DMS79 (cell line): ENCODE measurements around the gene CLNK.

Source experiments
- DNase-seq: peaks from one replicate; lab custom pipeline; 2025; lab: John Stamatoyannopoulos, UW

The CLNK gene

DNA sequence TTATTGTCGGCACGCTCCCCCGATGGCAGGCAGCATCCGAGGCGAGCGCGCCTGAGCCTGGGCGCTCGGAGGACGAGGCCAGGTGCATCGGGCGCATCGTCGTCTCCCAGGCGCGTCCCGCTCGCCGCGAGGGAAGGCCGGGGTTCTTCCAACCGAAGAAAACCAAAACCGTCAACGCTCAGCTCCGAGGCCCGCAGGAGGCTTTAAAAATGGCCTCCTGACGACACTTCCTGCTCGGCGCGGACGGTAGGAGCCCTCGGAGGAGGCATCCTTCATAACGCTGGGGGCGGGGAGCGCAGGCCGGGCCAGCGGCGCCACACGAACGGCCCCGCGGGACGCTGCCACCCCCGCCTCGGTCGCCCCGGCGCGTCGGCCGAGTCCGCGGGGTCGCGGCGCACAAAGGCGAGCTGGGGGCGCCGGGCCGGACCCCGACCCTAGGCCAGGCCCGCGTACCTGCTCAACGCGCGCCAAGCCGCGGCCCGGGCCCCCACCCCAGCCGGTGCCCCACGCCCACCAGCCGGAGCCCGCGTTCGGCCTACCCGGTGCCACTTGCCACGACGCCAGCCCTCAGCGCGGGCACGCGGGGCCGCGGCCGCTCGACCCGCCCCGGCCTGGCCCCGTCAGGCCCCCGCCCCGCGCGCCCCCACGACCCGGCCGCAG is 227.8 kb downstream of the CLNK start:
- DNase-seq, result no peak

DNA sequence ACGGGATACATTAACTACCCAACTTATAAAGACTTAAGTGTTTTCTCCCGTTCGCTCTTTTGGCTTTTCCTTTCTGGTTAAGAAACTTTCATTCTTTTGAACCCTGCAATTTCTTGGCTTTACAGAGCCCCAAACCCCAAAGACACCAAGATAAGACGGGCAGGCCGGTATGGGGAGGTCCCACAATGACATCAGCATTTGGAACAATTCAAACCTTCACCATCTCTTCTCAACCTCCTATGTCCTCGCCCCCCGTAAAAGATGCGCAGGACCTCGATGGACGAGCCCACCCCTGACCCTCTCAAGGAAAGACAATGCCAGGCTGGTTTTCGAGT is 228.3 kb downstream of the CLNK start:
- DNase-seq, result no peak

DNA sequence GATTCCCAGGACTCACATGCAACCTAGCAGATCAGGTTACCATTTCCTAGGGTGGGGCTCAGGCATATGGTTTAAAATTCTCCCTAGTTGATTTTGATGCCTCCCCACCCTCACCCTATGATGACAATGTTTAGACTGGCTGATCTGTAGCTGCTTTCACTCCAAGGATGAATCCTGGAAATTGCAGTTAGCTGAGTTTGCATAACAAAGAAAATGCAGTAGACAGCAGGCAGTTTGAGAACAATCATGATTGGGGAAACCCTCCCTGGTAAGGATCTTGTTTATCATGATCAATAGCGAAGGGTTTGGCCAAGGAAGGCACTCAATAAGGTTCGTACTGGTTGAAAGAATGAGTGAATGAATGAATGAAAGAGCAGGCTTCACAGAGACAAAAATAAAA is 229.4 kb downstream of the CLNK start:
- DNase-seq, result no peak

DNA sequence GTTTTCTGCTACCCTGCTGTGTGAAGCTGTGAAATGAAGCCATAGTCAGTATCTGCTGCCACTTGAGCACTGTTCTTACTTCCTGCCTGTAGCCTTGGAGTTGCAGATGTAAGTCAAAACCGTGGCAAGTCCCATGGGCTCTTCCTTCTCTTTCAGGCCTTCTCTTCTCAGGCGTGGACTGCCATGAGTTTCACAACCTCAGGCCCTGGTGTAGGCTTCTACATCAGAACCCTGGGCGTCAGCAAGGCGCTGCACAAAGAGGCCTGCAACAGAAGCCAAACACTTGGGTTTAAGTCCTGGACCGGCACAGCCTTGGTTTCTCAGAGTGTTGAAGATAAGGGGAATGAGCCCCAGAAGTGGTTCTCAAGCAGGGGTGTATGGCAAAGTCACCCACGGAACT is 229.8 kb downstream of the CLNK start:
- DNase-seq, result no peak

DNA sequence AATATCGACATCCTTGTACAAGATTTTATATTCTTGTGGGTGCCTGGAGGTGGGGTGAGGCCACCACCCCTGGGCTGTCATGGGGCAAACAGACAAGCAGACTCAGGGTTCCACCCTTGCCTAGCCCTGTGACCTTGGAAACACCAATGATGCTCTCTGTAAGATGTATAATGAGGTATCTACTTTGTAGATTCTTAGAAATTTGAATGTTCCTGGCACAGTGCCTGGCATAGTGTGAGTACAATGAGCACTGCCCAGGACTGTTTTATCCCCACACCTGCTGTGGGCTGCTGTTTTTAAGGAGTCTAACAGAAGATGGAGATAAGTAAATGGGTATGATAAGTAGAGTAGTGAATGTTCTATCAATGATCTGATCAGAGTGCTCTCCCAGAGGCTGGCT is 230.4 kb downstream of the CLNK start:
- no peak for DNase-seq

DNA sequence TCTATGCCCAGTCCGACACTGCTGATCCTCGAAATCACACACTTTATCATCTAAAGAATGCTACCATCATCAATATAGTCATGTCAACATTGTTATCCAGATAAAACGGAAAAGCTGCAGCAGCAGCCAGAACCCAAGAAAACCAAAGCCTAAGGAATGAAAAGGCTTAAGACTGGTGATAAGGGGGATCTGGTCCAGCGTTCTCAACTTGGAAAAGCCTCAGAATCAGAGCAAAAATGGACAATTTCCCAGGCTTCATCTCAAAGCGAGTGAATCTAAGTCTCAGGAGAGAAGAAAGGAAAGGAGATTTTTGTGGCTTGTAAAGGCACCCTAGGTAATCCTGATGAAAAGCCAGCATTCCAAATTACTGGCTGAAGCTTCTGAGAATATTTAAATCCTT is 235.6 kb downstream of the CLNK start:
- no peak for DNase-seq

DNA sequence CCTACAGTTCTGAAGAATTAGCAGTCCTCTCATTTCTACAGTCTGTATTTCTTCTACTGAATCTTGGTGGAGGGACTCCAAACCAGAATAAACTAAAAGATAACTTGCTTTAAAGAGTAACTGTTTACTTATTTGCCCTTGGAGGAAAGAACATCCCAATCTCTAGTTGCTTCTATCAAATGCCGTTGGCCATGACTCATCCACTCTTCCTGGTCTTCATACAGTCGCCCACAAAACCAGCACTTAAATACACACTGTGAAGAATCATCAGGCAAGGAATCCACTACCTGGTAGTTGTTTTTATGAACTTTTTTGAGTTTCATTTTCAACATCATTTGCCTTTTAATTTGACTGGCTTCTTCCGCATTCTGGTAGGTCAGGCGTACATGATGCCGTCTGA is 241.6 kb downstream of the CLNK start:
- DNase-seq, result no peak

DNA sequence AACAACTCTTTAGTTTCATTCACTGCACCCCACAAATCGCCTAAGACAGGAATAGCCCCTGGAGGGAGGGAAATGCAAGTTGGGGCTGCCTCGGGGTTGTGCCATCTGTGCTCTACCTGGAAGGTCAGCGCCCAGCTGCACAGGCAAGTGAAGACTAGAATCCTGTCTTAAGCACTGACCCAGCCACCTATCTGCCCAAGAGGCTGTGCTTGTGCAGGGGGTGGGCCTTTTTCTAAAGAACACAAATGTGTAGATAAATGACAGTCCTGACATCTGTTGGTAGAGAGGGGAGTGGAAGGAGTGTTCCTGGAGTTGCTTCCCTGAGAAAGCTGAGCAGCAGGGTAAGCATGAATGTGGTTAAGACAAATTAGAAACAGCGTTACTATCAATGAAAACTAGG is 243.1 kb downstream of the CLNK start:
- DNase-seq, result no peak

DNA sequence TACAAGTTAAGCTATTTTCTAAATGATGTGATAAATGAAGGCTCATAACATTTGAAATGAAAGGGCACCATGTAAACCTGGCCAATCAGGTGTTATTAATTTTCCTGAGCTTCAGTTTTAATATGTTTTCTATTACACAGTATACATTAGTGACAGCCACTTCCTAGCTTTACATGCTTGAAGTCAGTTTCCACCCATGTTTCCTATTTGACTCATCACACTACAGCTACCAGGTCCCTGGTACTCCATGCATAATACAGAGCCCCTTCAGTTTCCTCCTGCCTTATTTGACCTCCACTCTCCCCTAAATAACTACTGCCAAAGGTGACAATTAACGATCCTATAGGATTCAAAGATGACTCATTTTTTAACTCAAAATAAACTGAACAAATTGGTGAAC is 245.6 kb downstream of the CLNK start:
- DNase-seq, result no peak

DNA sequence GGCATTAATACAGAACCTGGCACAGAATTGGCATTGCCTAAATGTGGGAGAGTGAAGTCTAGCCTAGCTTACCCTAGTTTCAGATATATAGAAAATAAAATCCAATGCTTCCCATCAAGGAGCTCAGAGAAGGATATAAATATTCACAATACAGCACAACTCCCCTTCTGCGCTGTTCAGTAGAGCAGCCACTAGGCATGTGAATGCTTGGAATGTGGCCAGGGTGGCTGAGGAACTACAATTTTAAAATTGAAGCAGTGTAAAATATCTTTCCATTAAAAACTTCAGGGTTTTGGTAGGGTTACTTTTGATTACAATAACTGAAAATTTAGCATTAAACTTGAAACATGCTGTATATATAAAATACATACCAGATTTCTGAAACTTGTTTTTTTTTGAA is 246.8 kb downstream of the CLNK start:
- no peak for DNase-seq
